DND-41 (cell line): ENCODE results near the gene MYADML2.

Experiments
- EZH2 ChIP-seq: IDR thresholded peaks from 3 replicates; pipeline ENCODE4 v1.6.1; 2012; ENCODE audit warnings: borderline replicate concordance, low read depth, mild to moderate bottlenecking, moderate library complexity, low read length, inconsistent platforms; ENCODE audit not compliant: severe bottlenecking
- TF ChIP-seq, protein P1 (sequence below): IDR thresholded peaks from 2 replicates; pipeline ENCODE4 v1.5.1; 2012; ENCODE audit warnings: borderline replicate concordance, low read length, moderate library complexity, mild to moderate bottlenecking; ENCODE audit not compliant: poor library complexity, severe bottlenecking; ENCODE audit errors: extremely low read depth

DNA sequence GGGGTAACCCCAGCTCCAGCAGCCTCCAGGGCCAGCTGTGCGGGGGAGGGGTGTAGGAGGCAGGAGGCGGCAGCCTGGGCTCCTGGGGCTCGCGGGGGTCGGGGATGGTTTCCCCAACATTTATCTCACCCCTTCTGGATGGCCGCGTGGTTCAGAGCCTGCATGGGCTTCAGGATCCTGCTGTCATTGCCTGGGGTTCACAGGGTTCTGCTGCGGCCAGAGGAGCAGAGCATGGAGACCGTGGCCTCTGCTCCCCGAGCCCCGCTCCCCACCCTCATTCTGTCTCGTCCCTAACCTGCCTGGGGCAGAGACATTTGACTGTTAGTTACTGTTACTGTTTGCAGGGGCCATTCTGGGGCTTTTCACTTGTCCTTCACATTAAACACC lies 4.9 kb downstream of the MYADML2 start:
- TF ChIP-seq, protein P1, sequence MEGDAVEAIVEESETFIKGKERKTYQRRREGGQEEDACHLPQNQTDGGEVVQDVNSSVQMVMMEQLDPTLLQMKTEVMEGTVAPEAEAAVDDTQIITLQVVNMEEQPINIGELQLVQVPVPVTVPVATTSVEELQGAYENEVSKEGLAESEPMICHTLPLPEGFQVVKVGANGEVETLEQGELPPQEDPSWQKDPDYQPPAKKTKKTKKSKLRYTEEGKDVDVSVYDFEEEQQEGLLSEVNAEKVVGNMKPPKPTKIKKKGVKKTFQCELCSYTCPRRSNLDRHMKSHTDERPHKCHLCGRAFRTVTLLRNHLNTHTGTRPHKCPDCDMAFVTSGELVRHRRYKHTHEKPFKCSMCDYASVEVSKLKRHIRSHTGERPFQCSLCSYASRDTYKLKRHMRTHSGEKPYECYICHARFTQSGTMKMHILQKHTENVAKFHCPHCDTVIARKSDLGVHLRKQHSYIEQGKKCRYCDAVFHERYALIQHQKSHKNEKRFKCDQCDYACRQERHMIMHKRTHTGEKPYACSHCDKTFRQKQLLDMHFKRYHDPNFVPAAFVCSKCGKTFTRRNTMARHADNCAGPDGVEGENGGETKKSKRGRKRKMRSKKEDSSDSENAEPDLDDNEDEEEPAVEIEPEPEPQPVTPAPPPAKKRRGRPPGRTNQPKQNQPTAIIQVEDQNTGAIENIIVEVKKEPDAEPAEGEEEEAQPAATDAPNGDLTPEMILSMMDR, result no peak
- TF ChIP-seq EZH2, result no peak
